AG09309 (cell line): ENCODE data around the gene SLC7A6.

Experiments
- DNase-seq: peaks from one replicate; pipeline ENCODE4 v3.0.0-alpha.2; 2010; ENCODE audit warnings: low read depth
- H3K4me3 ChIP-seq: 2 replicates; pipeline ENCODE4 v1.5.1; 2011; ENCODE audit warnings: mild to moderate bottlenecking, low read depth, low read length, moderate library complexity; ENCODE audit not compliant: control insufficient read depth
- CTCF ChIP-seq: IDR thresholded peaks from 2 replicates; pipeline ENCODE4 v1.5.1; 2011; ENCODE audit warnings: mild to moderate bottlenecking, low read depth, low read length, inconsistent platforms; ENCODE audit not compliant: insufficient read depth, control insufficient read depth; ENCODE audit errors: missing control alignments

The SLC7A6 gene

GRCh38 chr16:68253721-68254120 lies 10.6 kb upstream of the SLC7A6 start:
- DNase-seq = no peak
- TF ChIP-seq CTCF = no peak
- H3K4me3 ChIP-seq = no peak overlapping the region

- no peak for TF ChIP-seq CTCF
- H3K4me3 ChIP-seq = no peak overlapping the region
- no peak for DNase-seq
Measured at GRCh38 chr16:68255712-68256111, 8.6 kb upstream of the SLC7A6 start.

GRCh38 chr16:68257251-68257905 lies 6.9 kb upstream of the SLC7A6 start:
- TF ChIP-seq CTCF = no peak
- no peak for DNase-seq
- no peak overlapping the region for H3K4me3 ChIP-seq

- no peak for DNase-seq
- no peak for TF ChIP-seq CTCF
- H3K4me3 ChIP-seq = no peak overlapping the region
Measured at GRCh38 chr16:68257906-68258800, 6.2 kb upstream of the SLC7A6 start.

GRCh38 chr16:68259007-68259825 lies 5.1 kb upstream of the SLC7A6 start:
- TF ChIP-seq CTCF = no peak
- DNase-seq = no peak
- no peak overlapping the region for H3K4me3 ChIP-seq

GRCh38 chr16:68263559-68264127 lies 683 bp upstream of the SLC7A6 start:
- DNase-seq = no peak
- TF ChIP-seq CTCF = no peak
- H3K4me3 ChIP-seq = peak overlapping the region; percentile 71
